Gastrocnemius medialis (tissue), 4 donors: ENCODE measurements around the gene ZNF655. TPM values are rescaled to one million over a fixed set of nuclear protein-coding genes. Genes with fewer than 3 reads are reported as not detected.
"Not testable (repeated sequence)": the region's sequence is repeated elsewhere in the genome, so short reads cannot be mapped to it uniquely, and the experiment has no call there.

Experiments used
- ATAC-seq, 2 donors: fragments of 150-250 bp; one replicate each; pipeline ENCODE4 v1.9.1; 2016
- DNase-seq, 2 donors: peaks; one replicate each; pipeline ENCODE4 v3.0.0-alpha.2; 2019
- H3K27ac ChIP-seq, 4 donors: fragments of 200-600 bp; sonication (generic); 1 replicate in 1 of 4; 2 replicates in 3 of 4; pipeline ENCODE4 v1.5.1; 2016 to 2018; ENCODE audit warnings: mild to moderate bottlenecking in 2 of 4, moderate library complexity in 1 of 4
- H3K27me3 ChIP-seq, 3 donors: fragments of 200-600 bp; sonication (generic) in 2 of 3; 1 replicate in 1 of 3; 2 replicates in 2 of 3; pipeline versions ENCODE4 v1.5.1 to v1.6.0; 2016 to 2019; ENCODE audit warnings: mild to moderate bottlenecking in 1 of 3, moderate library complexity in 1 of 3
- H3K36me3 ChIP-seq, 2 donors: fragments of 200-600 bp; sonication (generic) in 1 of 2; one replicate each; pipeline ENCODE4 v1.5.1; 2017 to 2018
- H3K4me1 ChIP-seq, 2 donors: fragments of 200-600 bp; sonication (generic) in 1 of 2; one replicate each; pipeline ENCODE4 v1.5.1; 2016 to 2017; ENCODE audit warnings: mild to moderate bottlenecking in 2 of 2
- H3K4me3 ChIP-seq, 4 donors: fragments of 200-600 bp; sonication (generic) in 3 of 4; 1 replicate in 1 of 4; 2 replicates in 3 of 4; pipeline ENCODE4 v1.5.1; 2016 to 2019; ENCODE audit warnings: mild to moderate bottlenecking in 2 of 4
- H3K9me3 ChIP-seq, 3 donors: fragments of 200-600 bp; sonication (generic) in 2 of 3; 1 replicate in 1 of 3; 2 replicates in 2 of 3; pipeline ENCODE4 v1.5.1; 2016 to 2019
- CTCF ChIP-seq, 5 experiments: fragments of 450-650 bp in 3 of 5; fragments of 200-600 bp in 2 of 5; sonication (generic) in 2 of 5; IDR thresholded peaks in 4 of 5; conservative IDR thresholded peaks in 1 of 5; 1 replicate in 4 of 5; 2 replicates in 1 of 5; pipeline ENCODE4 v1.5.1; 2016 to 2019; ENCODE audit warnings: antibody characterized with exemption in 5 of 5, mild to moderate bottlenecking in 3 of 5, moderate library complexity in 3 of 5
- POLR2A ChIP-seq, 2 donors: fragments of 450-650 bp; IDR thresholded peaks; one replicate each; pipeline ENCODE4 v1.6.1; 2017; ENCODE audit warnings: antibody characterized with exemption in 2 of 2, mild to moderate bottlenecking in 2 of 2, moderate library complexity in 2 of 2
- in situ Hi-C, 4 donors: fragments of 200-750 bp; cut with MboI; loops; one replicate each; pipeline versions ENCODE4 v1.15.0 to v1.8.0; 2017; ENCODE audit warnings: low sequenced_read_pairs in 4 of 4
- intact Hi-C: fragments of 100-400 bp; cut with DNase I; formaldehyde crosslinking; loops from one replicate; pipeline ENCODE4 v1.15.1; 2023; ENCODE audit warnings: low total_unique reads
- total RNA-seq, 4 donors: library from RNA; depleted of rRNA; stranded (reverse); fragments of >200 nt; gene quantifications; one replicate each; pipeline versions ENCODE4 v1.1.0 to v1.2.3, GENCODE V29; 2016

The ZNF655 gene
- total RNA-seq, 4 donors from 2014 or later, result 41.5 to 85.1 (median 56.5) TPM

- Histone ChIP-seq H3K4me1 (peaks cover 19 to 31% of the 10 kb centered on the region in 2 donors), H3K27ac (peak overlapping the region; percentile 96 to 99 (median 98)), H3K36me3 (peaks cover 0 to 62% of the 10 kb centered on the region in 2 donors), H3K27me3 (no peaks in the 10 kb centered on the region), H3K9me3 (no peaks in the 10 kb centered on the region), H3K4me3 (no peak overlapping the region)
- in situ Hi-C loops, result no loop called here
- ATAC-seq (no peak), DNase-seq (no peak)
- intact Hi-C loops, result loop anchor here (1.0 to 5.0 kb wide), 2 partner anchors 15 to 176 kb away; partner anchors contain the start of gene CYP3A7
- TF ChIP-seq CTCF (IDR thresholded peaks at IDR 0.05 in 4 of 5, conservative IDR thresholded peaks at IDR 0.05 in 1 of 5) (no peak), POLR2A (IDR thresholded peaks at IDR 0.05) (no peak)
Observed at GRCh38 chr7:99561737-99562051, 3.3 kb downstream of the ZNF655 start.

GRCh38 chr7:99562114-99562784 is 3.8 kb downstream of the ZNF655 start:
- DNase-seq (no peak), ATAC-seq (no peak)
- peak overlapping the region; percentile 96 to 99 (median 98) for H3K27ac ChIP-seq
- TF ChIP-seq POLR2A (IDR thresholded peaks at IDR 0.05), result no peak
- TF ChIP-seq CTCF (IDR thresholded peaks at IDR 0.05 in 4 of 5, conservative IDR thresholded peaks at IDR 0.05 in 1 of 5), result no peak
- in situ Hi-C loops (no loop called here), intact Hi-C loops (loop anchor here (5.0 kb wide), 1 partner anchor 175 kb away; the partner anchor contains the start of gene CYP3A7)
- peaks cover 15 to 28% of the 10 kb centered on the region in 2 donors for H3K4me1 ChIP-seq
- peaks cover 0 to 62% of the 10 kb centered on the region in 2 donors for H3K36me3 ChIP-seq
- no peaks in the 10 kb centered on the region for H3K9me3 ChIP-seq
- H3K4me3 ChIP-seq, result no peak overlapping the region
- no peaks in the 10 kb centered on the region for H3K27me3 ChIP-seq

- Histone ChIP-seq H3K36me3 (peaks cover 0 to 62% of the 10 kb centered on the region in 2 donors), H3K4me1 (peaks cover 10 to 25% of the 10 kb centered on the region in 2 donors), H3K9me3 (no peaks in the 10 kb centered on the region), H3K4me3 (no peak overlapping the region), H3K27ac (peak overlapping the region; percentile 96 to 99 (median 98)), H3K27me3 (no peaks in the 10 kb centered on the region)
- ATAC-seq (peak; percentile 69 to 77), DNase-seq (peak; percentile 27 to 72)
- intact Hi-C loops, result loop anchor here (5.0 kb wide), 1 partner anchor 174 kb away; the partner anchor contains the start of gene CYP3A7
- in situ Hi-C loops, result no loop called here
- TF ChIP-seq CTCF (IDR thresholded peaks at IDR 0.05 in 4 of 5, conservative IDR thresholded peaks at IDR 0.05 in 1 of 5) (no peak), POLR2A (IDR thresholded peaks at IDR 0.05) (no peak)
Observed at GRCh38 chr7:99562832-99563231, 4.4 kb downstream of the ZNF655 start.

- TF ChIP-seq CTCF (IDR thresholded peaks at IDR 0.05 in 4 of 5, conservative IDR thresholded peaks at IDR 0.05 in 1 of 5) (no peak), POLR2A (IDR thresholded peaks at IDR 0.05) (no peak)
- intact Hi-C loops (loop anchor here (5.0 kb wide), 1 partner anchor 174 kb away; the partner anchor contains the start of gene CYP3A7), in situ Hi-C loops (no loop called here)
- H3K9me3 ChIP-seq, result no peaks in the 10 kb centered on the region
- peaks cover 0 to 64% of the 10 kb centered on the region in 2 donors for H3K36me3 ChIP-seq
- DNase-seq, result no peak
- no peaks in the 10 kb centered on the region for H3K27me3 ChIP-seq
- no peak overlapping the region for H3K4me3 ChIP-seq
- ATAC-seq, result no peak
- H3K27ac ChIP-seq, result peak overlapping the region; percentile 96 to 99 (median 98)
- peaks cover 10 to 25% of the 10 kb centered on the region in 2 donors for H3K4me1 ChIP-seq
Observed at GRCh38 chr7:99563650-99564049, 5.2 kb downstream of the ZNF655 start.

- intact Hi-C loops, H3K9me3 ChIP-seq, H3K4me1 ChIP-seq, ATAC-seq, DNase-seq, in situ Hi-C loops, H3K27ac ChIP-seq, H3K27me3 ChIP-seq, H3K4me3 ChIP-seq: not testable (repeated sequence)
- peaks cover 0 to 61% of the 10 kb centered on the region in 2 donors for H3K36me3 ChIP-seq
Observed at GRCh38 chr7:99568770-99569169, 10.3 kb downstream of the ZNF655 start.
